Measurements from ENCODE around the gene LPIN2.

The LPIN2 gene

GRCh38 chr18:2970772-2971659, 41.9 kb downstream of the LPIN2 start:
- TF ChIP-seq CTCF (IDR thresholded peaks at IDR 0.05), result no peak
- Mint-ChIP-seq H3K9me3 (no peaks in the 10 kb centered on the region), H3K27ac (peak overlapping the region; percentile 36), H3K36me3 (ENCODE audit: low read depth) (peaks cover 47% of the 10 kb centered on the region), H3K27me3 (ENCODE audit: low read depth, poor library complexity) (no peaks in the 10 kb centered on the region), H3K4me3 (no peak overlapping the region), H3K4me1 (peaks cover 59% of the 10 kb centered on the region)
- DNase-seq, result no peak

GRCh38 chr18:2970344-2970743, 42.6 kb downstream of the LPIN2 start:
- Mint-ChIP-seq H3K4me3 (no peak overlapping the region), H3K36me3 (ENCODE audit: low read depth) (peaks cover 47% of the 10 kb centered on the region), H3K27ac (no peak overlapping the region), H3K4me1 (peaks cover 58% of the 10 kb centered on the region), H3K27me3 (ENCODE audit: low read depth, poor library complexity) (no peaks in the 10 kb centered on the region), H3K9me3 (no peaks in the 10 kb centered on the region)
- TF ChIP-seq CTCF (IDR thresholded peaks at IDR 0.05), result no peak
- DNase-seq, result no peak

- peaks cover 49% of the 10 kb centered on the region for H3K36me3 Mint-ChIP-seq (ENCODE audit: low read depth)
- DNase-seq, result no peak
- peaks cover 2% of the 10 kb centered on the region for H3K27me3 Mint-ChIP-seq (ENCODE audit: low read depth, poor library complexity)
- peaks cover 60% of the 10 kb centered on the region for H3K4me1 Mint-ChIP-seq
- no peaks in the 10 kb centered on the region for H3K9me3 Mint-ChIP-seq
- no peak for TF ChIP-seq CTCF (IDR thresholded peaks at IDR 0.05)
- H3K4me3 Mint-ChIP-seq, result no peak overlapping the region
- H3K27ac Mint-ChIP-seq, result no peak overlapping the region
These were observed 43.2 kb downstream of the LPIN2 start for GRCh38 chr18:2969695-2970094.

GRCh38 chr18:2968606-2969005, 44.3 kb downstream of the LPIN2 start:
- H3K9me3 Mint-ChIP-seq, result no peaks in the 10 kb centered on the region
- H3K27ac Mint-ChIP-seq, result peak overlapping the region; percentile 70
- H3K27me3 Mint-ChIP-seq (ENCODE audit: low read depth, poor library complexity), result peaks cover 3% of the 10 kb centered on the region
- H3K36me3 Mint-ChIP-seq (ENCODE audit: low read depth), result peaks cover 45% of the 10 kb centered on the region
- H3K4me3 Mint-ChIP-seq, result peak overlapping the region; percentile 11
- no peak for DNase-seq
- H3K4me1 Mint-ChIP-seq, result peaks cover 66% of the 10 kb centered on the region
- no peak for TF ChIP-seq CTCF (IDR thresholded peaks at IDR 0.05)

GRCh38 chr18:2967820-2968219, 45.1 kb downstream of the LPIN2 start:
- no peak overlapping the region for H3K4me3 Mint-ChIP-seq
- peaks cover 68% of the 10 kb centered on the region for H3K4me1 Mint-ChIP-seq
- no peak for DNase-seq
- TF ChIP-seq CTCF (IDR thresholded peaks at IDR 0.05), result no peak
- peak overlapping the region; percentile 70 for H3K27ac Mint-ChIP-seq
- peaks cover 3% of the 10 kb centered on the region for H3K27me3 Mint-ChIP-seq (ENCODE audit: low read depth, poor library complexity)
- no peaks in the 10 kb centered on the region for H3K9me3 Mint-ChIP-seq
- H3K36me3 Mint-ChIP-seq (ENCODE audit: low read depth), result peaks cover 44% of the 10 kb centered on the region

- H3K4me1 Mint-ChIP-seq, result peaks cover 68% of the 10 kb centered on the region
- H3K27ac Mint-ChIP-seq, result peak overlapping the region; percentile 72
- no peaks in the 10 kb centered on the region for H3K9me3 Mint-ChIP-seq
- peaks cover 3% of the 10 kb centered on the region for H3K27me3 Mint-ChIP-seq (ENCODE audit: low read depth, poor library complexity)
- H3K4me3 Mint-ChIP-seq, result no peak overlapping the region
- no peak for TF ChIP-seq CTCF (IDR thresholded peaks at IDR 0.05)
- peaks cover 44% of the 10 kb centered on the region for H3K36me3 Mint-ChIP-seq (ENCODE audit: low read depth)
- no peak for DNase-seq
These were observed 45.6 kb downstream of the LPIN2 start for GRCh38 chr18:2967357-2967756.
